ENCODE data around the gene DNAH7.
"Not testable (repeated sequence)": the region's sequence is repeated elsewhere in the genome, so short reads cannot be mapped to it uniquely, and the experiment has no call there.

DNA sequence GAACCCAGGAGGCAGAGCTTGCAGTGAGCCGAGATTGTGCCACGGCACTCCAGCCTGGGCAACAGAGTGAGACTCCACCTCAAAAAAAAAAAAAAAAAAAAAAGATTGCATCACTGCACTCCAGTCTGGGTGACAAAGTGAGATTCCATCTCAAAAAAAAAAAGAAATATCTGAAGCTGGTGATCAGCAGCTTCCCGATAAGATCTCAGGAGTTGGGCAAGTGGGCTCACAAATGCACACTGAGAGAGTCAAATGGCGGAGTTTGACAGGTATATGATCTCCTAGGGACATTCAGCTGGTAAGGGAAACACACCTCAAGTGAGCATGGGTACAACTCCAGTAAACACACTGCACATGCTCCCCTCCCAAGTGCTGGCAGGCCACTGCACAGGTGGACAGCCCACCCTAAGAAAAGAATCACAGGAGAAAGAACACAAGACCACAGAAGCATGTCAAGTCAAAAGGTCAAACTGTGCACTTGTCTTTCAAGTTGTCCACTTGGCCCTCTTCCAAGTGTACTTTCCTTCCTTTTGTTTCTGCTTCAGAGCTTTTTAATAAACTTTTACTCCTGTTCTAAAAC, 151.5 kb downstream of the DNAH7 start:
- TF ChIP-seq, protein P1, sequence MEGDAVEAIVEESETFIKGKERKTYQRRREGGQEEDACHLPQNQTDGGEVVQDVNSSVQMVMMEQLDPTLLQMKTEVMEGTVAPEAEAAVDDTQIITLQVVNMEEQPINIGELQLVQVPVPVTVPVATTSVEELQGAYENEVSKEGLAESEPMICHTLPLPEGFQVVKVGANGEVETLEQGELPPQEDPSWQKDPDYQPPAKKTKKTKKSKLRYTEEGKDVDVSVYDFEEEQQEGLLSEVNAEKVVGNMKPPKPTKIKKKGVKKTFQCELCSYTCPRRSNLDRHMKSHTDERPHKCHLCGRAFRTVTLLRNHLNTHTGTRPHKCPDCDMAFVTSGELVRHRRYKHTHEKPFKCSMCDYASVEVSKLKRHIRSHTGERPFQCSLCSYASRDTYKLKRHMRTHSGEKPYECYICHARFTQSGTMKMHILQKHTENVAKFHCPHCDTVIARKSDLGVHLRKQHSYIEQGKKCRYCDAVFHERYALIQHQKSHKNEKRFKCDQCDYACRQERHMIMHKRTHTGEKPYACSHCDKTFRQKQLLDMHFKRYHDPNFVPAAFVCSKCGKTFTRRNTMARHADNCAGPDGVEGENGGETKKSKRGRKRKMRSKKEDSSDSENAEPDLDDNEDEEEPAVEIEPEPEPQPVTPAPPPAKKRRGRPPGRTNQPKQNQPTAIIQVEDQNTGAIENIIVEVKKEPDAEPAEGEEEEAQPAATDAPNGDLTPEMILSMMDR (IDR thresholded peaks at IDR 0.05): not testable (repeated sequence)
- not testable (repeated sequence) for TF ChIP-seq EZH2 (IDR thresholded peaks at IDR 0.05; ENCODE audit: borderline replicate concordance, insufficient read depth, low read depth, low read length, poor library complexity, severe bottlenecking)
